Neutrophil (primary cell): ENCODE data around the gene UNC13C.

Experiments used
- H3K27ac ChIP-seq: fragments of 200-600 bp; sonication (generic); 2 replicates; pipeline ENCODE4 v1.5.1; 2016; ENCODE audit warnings: mild to moderate bottlenecking, moderate library complexity
- H3K27me3 ChIP-seq: fragments of 200-600 bp; sonication (generic); 2 replicates; pipeline ENCODE4 v1.6.0; 2016; ENCODE audit warnings: mild to moderate bottlenecking
- H3K36me3 ChIP-seq: fragments of 200-600 bp; sonication (generic); 2 replicates; pipeline ENCODE4 v1.5.1; 2017
- H3K4me1 ChIP-seq, 2 experiments: fragments of 200-600 bp in 1 of 2; sonication (generic) in 1 of 2; 1 replicate in 1 of 2; 2 replicates in 1 of 2; pipeline versions ENCODE4 v1.5.1 to v1.6.1; 2013 to 2016; ENCODE audit warnings: low read depth in 1 of 2, low read length in 1 of 2, mild to moderate bottlenecking in 1 of 2, moderate library complexity in 1 of 2; ENCODE audit not compliant: control insufficient read depth in 1 of 2, insufficient read depth in 1 of 2
- H3K4me3 ChIP-seq, 2 experiments: fragments of 200-600 bp in 1 of 2; sonication (generic) in 1 of 2; 1 replicate in 1 of 2; 2 replicates in 1 of 2; pipeline ENCODE4 v1.5.1; 2013 to 2016; ENCODE audit warnings: low read depth in 1 of 2, low read length in 1 of 2, mild to moderate bottlenecking in 1 of 2, moderate library complexity in 1 of 2
- H3K9me3 ChIP-seq: fragments of 200-600 bp; sonication (generic); 2 replicates; pipeline ENCODE4 v1.5.1; 2016
- TF ChIP-seq, protein P1 (sequence below): fragments of 200-600 bp; sonication (generic); IDR thresholded peaks from 2 replicates; pipeline ENCODE4 v1.5.1; 2016; ENCODE audit warnings: antibody characterized with exemption

UNC13C gene

DNA sequence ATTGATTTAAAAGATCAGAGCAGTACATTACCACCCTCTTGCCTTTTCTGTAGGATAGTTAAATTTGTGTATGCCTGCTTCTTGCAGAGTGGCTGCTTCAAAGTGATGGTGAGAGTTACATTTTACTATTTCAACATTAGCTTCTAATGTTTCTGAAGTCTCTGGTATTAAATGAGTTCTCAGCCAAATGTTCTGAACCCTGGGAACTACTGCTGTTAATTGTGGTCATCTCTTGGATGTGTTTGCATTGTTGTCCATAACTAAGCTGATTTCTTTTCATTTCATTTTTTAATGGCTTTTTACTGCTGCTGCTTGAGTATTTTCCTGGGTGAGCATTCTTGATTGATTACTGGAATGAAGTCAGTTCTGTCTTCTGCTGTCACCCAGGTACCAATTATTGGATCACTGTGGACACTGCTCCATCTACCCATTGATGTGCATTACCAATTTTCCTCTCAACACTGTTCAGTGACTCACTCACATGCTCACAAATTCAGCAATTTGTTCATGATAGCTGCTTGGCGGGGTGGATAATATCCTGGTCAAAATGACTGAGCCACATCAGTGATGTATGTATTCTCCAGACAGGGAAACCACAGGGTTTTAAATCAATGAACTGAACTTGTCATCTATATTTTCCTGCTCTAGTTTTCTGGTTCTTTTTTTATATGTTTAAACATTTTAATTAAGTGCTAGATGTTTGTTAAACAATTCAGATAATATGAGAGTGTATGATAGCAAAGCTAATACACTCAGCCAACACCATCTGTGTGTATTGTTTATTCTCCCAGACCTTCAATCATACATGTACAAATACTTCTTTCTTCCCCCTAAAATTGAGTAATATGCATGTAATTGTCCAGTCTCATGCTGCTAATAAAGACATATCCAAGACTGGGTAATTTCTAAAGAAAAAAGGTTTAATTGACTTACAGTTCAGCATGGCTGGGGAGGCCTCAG lies 630.9 kb downstream of the UNC13C start:
- TF ChIP-seq, protein P1, sequence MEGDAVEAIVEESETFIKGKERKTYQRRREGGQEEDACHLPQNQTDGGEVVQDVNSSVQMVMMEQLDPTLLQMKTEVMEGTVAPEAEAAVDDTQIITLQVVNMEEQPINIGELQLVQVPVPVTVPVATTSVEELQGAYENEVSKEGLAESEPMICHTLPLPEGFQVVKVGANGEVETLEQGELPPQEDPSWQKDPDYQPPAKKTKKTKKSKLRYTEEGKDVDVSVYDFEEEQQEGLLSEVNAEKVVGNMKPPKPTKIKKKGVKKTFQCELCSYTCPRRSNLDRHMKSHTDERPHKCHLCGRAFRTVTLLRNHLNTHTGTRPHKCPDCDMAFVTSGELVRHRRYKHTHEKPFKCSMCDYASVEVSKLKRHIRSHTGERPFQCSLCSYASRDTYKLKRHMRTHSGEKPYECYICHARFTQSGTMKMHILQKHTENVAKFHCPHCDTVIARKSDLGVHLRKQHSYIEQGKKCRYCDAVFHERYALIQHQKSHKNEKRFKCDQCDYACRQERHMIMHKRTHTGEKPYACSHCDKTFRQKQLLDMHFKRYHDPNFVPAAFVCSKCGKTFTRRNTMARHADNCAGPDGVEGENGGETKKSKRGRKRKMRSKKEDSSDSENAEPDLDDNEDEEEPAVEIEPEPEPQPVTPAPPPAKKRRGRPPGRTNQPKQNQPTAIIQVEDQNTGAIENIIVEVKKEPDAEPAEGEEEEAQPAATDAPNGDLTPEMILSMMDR: no peak
- no peaks in the 10 kb centered on the region for H3K4me1 ChIP-seq
- no peaks in the 10 kb centered on the region for H3K9me3 ChIP-seq
- no peak overlapping the region for H3K27ac ChIP-seq
- no peak overlapping the region for H3K4me3 ChIP-seq
- H3K27me3 ChIP-seq: no peaks in the 10 kb centered on the region
- H3K36me3 ChIP-seq: no peaks in the 10 kb centered on the region

DNA sequence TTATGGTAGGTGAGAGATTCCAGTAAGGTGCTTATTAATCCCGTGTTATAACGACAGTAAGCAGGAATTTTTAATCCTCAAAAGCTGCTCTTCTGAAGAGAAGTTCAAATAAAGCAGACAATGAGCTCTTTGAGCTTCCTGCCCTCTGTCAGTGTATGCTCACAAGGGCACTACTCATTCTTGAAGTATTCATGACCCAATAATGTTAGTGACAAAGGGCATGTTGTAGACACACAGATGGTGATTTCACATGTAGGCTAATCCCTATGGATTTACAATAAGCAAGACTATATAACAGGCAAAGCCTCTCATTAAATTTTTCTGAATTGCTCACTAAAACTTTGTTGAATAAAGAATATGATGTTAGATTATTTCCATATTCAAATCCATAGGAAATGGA lies 639.9 kb downstream of the UNC13C start:
- TF ChIP-seq, protein P1: no peak
- Histone ChIP-seq H3K4me3 (no peak overlapping the region), H3K27ac (no peak overlapping the region), H3K36me3 (no peaks in the 10 kb centered on the region), H3K27me3 (no peaks in the 10 kb centered on the region), H3K4me1 (no peaks in the 10 kb centered on the region), H3K9me3 (no peaks in the 10 kb centered on the region)

DNA sequence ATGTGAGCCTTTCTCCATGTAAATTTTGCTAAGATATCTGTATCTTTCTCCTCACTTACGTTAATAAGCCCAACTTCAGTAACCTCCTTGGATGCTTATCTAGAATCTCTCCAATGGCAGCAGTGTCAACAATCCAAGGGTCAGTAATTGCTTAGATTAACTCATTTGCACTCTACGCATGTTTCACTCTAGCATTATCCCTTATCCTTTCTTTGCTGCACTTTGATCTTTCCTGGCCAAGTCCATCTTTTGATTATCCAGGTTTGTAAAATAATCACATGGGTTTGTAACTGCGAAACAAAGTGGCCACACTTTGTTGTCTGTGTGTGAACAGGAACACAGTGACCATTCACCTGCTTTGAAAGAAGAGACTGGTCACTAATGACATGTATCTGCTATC lies 640.9 kb downstream of the UNC13C start:
- Histone ChIP-seq H3K9me3 (no peaks in the 10 kb centered on the region), H3K4me1 (no peaks in the 10 kb centered on the region), H3K4me3 (no peak overlapping the region), H3K27me3 (no peaks in the 10 kb centered on the region), H3K36me3 (no peaks in the 10 kb centered on the region), H3K27ac (no peak overlapping the region)
- TF ChIP-seq, protein P1: no peak

DNA sequence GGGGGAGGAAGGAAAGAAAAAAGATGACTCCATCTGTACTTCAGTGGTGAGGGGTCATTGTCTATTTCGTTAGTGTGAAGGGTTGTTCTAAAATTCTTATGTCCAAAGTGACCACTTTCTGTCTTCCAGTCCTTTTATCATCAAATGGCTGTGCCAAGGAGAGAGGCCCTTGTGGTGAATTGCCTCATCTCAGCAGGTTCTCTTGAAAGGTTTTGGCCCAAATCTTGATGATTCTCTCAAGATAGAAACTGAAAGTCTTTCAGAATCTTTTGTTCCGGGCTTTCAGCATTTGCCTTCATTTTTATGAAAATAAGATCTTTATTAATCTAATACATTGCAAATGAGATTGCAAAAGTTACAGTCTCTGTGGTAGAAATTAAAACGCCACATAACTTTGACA lies 642.7 kb downstream of the UNC13C start:
- H3K27me3 ChIP-seq: no peaks in the 10 kb centered on the region
- H3K9me3 ChIP-seq: no peaks in the 10 kb centered on the region
- TF ChIP-seq, protein P1: no peak
- H3K27ac ChIP-seq: no peak overlapping the region
- H3K36me3 ChIP-seq: no peaks in the 10 kb centered on the region
- H3K4me3 ChIP-seq: no peak overlapping the region
- no peaks in the 10 kb centered on the region for H3K4me1 ChIP-seq

DNA sequence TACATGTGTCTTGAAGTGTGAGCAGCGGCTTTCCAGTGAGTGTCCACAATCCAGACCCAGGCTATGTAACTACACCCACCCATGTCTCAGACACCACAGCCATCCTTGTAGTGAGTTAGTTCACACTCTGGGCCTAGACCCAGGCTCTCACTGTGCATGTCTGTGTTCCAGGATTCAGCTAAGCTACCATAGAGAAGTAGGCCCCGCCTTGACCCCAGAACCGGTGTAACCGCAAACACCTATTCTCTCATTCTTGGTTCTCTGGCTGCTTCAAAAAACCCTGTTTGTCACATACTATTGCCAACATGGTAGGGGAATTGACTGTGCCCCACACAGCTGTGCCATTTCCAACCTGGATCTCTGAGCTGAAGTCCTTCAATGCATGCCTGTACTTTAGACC lies 657.9 kb downstream of the UNC13C start:
- Histone ChIP-seq H3K9me3 (no peaks in the 10 kb centered on the region), H3K4me3 (no peak overlapping the region), H3K36me3 (no peaks in the 10 kb centered on the region), H3K4me1 (no peaks in the 10 kb centered on the region), H3K27ac (no peak overlapping the region), H3K27me3 (no peaks in the 10 kb centered on the region)
- TF ChIP-seq, protein P1: no peak
